ENCODE data around the gene CETN1.

CETN1 gene

GRCh38 chr18:595068-595467 lies 14.9 kb downstream of the CETN1 start:
- H3K4me3 ChIP-seq (replicated peaks; ENCODE audit: low read depth, low read length), result no peak overlapping the region
- TF ChIP-seq CTCF (IDR thresholded peaks at IDR 0.05; ENCODE audit: low read length, missing control alignments), result no peak
- no peak for DNase-seq (ENCODE audit: low read depth)

- H3K4me3 ChIP-seq (replicated peaks; ENCODE audit: low read depth, low read length), result no peak overlapping the region
- TF ChIP-seq CTCF (IDR thresholded peaks at IDR 0.05; ENCODE audit: low read length, missing control alignments), result no peak
- no peak for DNase-seq (ENCODE audit: low read depth)
These were observed 15.4 kb downstream of the CETN1 start for GRCh38 chr18:595571-595970.

- TF ChIP-seq CTCF (IDR thresholded peaks at IDR 0.05; ENCODE audit: low read length, missing control alignments), result no peak
- no peak overlapping the region for H3K4me3 ChIP-seq (replicated peaks; ENCODE audit: low read depth, low read length)
- no peak for DNase-seq (ENCODE audit: low read depth)
These were observed 16.2 kb downstream of the CETN1 start for GRCh38 chr18:596288-596881.

GRCh38 chr18:598124-598589 lies 18.0 kb downstream of the CETN1 start:
- TF ChIP-seq CTCF (IDR thresholded peaks at IDR 0.05; ENCODE audit: low read length, missing control alignments), result no peak
- no peak for DNase-seq (ENCODE audit: low read depth)
- H3K4me3 ChIP-seq (replicated peaks; ENCODE audit: low read depth, low read length), result no peak overlapping the region

GRCh38 chr18:600107-600506 lies 19.9 kb downstream of the CETN1 start:
- no peak overlapping the region for H3K4me3 ChIP-seq (replicated peaks; ENCODE audit: low read depth, low read length)
- no peak for TF ChIP-seq CTCF (IDR thresholded peaks at IDR 0.05; ENCODE audit: low read length, missing control alignments)
- DNase-seq (ENCODE audit: low read depth), result no peak

GRCh38 chr18:604771-605170 lies 24.6 kb downstream of the CETN1 start:
- DNase-seq (ENCODE audit: low read depth), result no peak
- no peak overlapping the region for H3K4me3 ChIP-seq (replicated peaks; ENCODE audit: low read depth, low read length)
- no peak for TF ChIP-seq CTCF (IDR thresholded peaks at IDR 0.05; ENCODE audit: low read length, missing control alignments)

GRCh38 chr18:607930-608329 lies 27.8 kb downstream of the CETN1 start:
- no peak for TF ChIP-seq CTCF (IDR thresholded peaks at IDR 0.05; ENCODE audit: low read length, missing control alignments)
- DNase-seq (ENCODE audit: low read depth), result no peak
- no peak overlapping the region for H3K4me3 ChIP-seq (replicated peaks; ENCODE audit: low read depth, low read length)
